Fibroblast of skin of abdomen (primary cell): Measurements from ENCODE around the gene DUS1L. TPM values are rescaled to one million over a fixed set of nuclear protein-coding genes. Genes with fewer than 3 reads are reported as not detected.
A peak's percentile ranks its signal among the peaks of the same experiment; 100 is the strongest.

Experiments
- DNase-seq: peaks from one replicate; pipeline ENCODE4 v3.0.0-alpha.2; 2013
- polyA plus RNA-seq, 2 experiments: library from polyadenylated mRNA; unstranded; fragments of 120-200 nt; gene quantifications; one replicate each; pipeline ENCODE4 v1.2.1, GENCODE V29; 2013; ENCODE audit not compliant: insufficient read length in 2 of 2

The DUS1L gene
- 52.0 TPM for polyA plus RNA-seq (2013, experiment 1 of 2; ENCODE audit: insufficient read length)
- 56.9 TPM for polyA plus RNA-seq (2013, experiment 2 of 2; ENCODE audit: insufficient read length)

DNA sequence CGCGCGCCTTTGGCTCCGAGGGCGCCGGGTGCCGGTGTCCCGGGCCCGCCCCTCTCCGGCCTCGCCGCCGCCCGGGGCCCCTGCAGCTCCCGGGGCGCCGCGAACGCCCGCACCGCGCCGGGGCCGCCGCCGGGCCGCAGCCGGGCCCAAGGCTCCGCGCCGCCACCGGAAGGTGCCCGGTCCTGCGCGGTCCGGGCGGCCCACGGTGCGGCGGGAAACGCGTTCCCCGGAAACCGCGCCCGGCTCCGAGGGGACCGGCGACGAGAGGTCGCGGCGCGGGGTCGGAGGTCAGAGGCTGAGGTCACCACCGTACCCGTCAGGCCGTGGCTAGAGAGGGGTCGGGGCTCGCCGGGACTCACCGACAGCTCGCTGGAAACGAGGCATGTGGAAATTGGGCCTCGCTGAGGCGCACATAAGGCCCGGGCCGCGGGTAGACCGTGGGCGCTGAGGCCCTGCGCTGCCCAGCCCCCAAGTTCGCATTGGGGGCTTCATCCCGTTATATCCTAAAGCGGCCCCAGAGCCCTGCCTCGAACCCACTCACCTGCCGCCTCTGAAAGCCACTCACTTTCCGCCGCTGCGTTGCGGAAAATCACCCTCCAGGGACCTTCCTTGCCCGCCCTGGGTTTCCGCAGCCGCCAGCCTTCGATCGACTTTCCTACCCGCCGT, at the start of gene DUS1L:
DUS1L (minus strand) TSS at position 167 of the 666 bp plus-strand sequence. CDS start 745 bp downstream, outside the sequence.
- peak; percentile 55 for DNase-seq

DNA sequence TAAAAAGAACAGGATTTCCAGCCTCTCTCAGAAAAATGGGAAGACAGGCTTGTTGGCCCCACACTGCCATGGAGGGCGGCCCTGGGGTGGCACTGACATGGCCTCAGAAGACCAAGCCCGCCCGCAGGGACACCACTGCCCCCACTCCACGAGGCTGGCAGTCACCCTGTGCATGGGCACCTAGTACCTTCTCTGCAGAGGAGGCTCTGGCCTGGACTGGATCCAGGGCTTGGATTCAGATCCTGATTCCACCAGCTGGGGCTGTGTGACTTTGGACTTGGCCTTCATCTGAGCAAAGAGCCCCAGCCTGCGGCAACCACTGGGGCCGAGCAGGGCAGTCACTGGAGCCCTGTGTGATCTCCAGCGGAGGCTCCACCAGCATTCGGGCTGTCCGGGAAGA, 49.3 kb upstream of the DUS1L start:
- DNase-seq = no peak

DNA sequence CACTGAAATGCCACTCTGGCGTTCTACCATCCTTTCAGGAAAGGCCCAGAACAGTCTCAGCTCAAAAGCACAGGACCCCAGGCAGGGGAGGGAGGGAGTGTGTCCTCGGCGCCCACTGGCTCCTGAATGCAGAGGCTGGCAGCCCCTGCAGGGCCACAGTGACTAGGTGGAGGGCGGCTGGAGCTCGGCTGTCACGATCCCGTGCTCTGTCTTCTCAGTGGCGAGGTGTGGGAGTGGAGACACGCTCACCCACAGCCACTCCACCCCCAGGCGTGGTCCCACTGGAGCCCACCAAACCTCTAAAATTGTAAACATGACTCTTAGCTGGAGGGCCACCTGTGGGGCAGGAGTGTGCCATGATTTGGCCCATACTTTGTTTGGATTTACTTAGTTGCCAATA, 48.8 kb upstream of the DUS1L start:
- DNase-seq = no peak

DNA sequence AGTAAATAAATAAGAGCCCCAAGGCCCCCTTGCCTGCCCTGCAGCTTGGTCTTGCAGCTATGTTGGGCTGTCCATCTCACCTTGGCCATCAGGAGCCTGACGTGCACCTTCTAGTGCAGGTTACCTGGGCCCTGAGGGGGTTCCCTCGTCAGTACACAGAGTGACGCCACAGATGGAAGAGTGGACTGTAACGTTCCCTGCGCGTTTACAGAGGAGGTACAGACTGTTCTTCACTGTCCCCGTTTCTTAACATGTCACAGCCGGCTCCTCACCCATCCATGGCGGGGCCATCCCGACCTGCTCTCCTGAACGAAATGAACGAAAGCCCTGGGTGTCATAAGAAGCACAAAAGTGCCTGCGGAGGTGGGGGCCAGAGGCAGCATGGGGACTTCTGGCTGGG, 48.3 kb upstream of the DUS1L start:
- DNase-seq = no peak

DNA sequence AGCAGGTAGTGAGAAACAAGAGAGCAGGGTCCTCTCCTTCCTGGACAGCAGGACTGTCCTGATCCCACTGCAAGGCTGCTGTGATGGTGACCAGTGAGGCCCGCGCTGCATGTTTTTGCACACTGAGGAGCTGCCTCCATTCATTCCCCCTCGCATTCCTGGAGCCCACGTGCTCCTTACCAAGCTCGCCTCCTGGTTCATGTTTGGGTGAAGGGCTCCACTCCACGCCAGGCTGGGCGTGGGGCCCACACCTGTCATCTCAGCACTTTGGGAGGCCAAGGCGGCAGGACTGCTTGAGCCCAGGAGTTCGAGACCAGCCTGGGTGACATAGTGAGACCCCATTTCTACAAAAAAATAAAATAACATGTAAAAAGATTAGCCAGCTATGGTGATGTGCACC, 47.8 kb upstream of the DUS1L start:
- DNase-seq = no peak

DNA sequence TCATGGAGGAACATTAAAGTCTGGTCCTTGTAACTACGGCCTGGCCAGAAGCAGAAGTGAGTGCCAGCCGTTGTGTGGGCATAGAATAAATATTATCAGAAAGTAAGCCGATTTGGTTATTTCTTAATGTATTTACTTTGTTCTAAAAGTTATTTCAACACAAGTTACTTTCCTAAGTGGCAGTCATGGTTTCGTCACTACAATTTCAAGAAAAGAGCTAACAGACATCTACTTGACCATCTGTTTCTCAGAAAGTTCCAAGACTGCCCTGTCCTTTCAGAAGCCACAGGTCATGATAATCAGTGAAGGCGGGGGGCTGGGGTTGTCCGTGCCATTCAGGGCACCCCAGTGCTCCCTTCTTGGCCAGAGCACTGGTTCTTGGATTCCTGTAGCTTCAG, 47.3 kb upstream of the DUS1L start:
- DNase-seq = no peak

DNA sequence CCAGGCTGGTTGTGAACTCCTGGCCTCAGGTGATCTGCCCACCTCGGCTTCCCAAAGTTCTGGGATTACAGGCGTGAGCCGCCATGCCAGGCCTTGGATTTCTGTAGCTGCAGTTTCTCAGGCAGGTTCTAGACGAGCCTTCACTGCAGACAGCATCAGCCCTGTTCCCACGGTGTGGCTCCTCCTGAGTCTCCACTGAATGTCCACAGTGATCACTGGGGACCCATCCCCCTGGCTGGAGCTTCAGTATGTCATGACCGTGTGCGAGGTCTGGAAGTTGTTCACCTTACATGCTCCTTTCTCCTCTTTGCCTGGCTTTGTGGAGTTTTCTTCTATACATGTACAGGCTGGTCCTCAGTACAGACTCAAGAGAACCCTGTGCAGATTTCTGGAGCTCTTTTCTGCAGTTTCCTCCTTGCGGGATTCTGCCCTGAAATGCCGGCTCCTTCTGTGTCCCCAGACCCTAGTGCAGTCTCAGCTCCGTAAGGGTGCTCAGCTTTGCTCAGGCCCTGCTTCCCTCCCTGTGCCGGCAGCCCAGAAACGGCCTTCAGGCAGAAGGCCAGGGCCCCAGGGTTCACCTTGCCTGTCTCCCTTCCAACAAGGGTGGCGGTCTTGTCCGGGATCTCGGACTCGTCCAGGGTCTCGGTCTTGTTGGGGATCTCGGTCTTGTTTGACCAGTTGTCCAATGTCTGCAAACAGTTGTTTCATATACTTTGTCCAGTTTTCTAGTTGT, 46.7 kb upstream of the DUS1L start:
- DNase-seq = no peak

DNA sequence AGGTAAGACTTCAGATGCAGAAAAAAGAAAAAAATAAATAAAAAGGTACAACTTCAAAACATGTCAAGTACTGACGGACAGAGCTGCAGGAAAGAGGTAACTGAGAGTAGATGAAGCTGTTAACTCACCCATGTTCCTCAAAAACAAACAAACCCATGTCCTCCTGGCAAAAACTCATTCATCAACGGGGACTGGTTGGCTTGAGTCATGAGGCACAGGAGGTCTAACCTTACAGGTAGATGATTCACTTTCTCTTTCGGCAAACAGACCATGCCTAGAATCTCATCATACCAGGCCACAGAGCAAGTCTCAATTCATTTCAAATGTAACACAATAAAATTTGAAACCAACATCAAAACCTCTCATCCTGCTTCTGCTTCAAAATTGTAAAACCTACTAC, 44.7 kb upstream of the DUS1L start:
- no peak for DNase-seq

DNA sequence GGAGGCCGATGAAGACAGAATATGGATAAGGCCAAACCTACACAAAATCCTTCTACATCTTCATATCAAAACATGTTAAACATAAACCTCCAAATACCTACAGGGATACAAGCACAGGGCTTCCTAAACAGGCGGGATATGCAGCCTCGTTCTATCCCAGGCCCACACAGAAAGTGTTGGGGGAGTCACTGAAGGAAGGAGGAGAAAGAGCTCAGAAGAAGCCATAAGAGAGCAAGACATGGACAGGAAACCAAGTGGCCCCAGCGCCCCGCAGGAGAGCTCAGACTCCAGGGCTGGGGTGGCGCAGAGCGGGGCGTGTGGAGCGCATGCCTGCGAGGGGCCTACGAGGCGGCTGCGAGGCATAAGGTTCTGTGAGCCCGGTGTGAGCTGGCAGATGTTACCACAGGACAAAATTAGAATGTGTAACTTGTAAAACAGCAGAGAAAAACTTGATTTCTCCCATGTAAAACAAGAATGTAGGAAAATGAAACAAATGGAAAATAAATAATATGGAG, 43.4 kb upstream of the DUS1L start:
- DNase-seq = no peak

DNA sequence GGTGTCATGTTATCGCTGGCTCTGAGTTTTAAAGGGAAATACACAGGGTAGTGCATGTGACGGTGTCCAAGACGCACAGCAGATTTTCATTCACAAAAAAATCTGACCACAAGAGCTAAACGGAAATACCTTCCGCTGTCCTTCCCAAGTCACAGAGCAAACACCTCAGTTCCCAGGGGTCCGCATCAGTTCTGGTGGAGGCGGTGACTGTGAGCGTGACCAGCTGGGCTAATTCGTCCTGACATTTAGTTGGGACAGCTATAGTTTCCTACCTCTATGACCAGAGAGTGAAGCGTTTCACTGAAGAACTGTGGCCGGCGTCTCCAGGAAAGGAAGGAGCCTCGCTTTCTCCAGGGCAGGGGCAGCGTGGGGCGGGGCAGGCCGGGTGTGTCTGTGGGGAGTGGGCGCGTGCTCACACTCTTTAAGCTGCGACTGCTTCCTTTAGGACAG, 42.9 kb upstream of the DUS1L start:
- no peak for DNase-seq

DNA sequence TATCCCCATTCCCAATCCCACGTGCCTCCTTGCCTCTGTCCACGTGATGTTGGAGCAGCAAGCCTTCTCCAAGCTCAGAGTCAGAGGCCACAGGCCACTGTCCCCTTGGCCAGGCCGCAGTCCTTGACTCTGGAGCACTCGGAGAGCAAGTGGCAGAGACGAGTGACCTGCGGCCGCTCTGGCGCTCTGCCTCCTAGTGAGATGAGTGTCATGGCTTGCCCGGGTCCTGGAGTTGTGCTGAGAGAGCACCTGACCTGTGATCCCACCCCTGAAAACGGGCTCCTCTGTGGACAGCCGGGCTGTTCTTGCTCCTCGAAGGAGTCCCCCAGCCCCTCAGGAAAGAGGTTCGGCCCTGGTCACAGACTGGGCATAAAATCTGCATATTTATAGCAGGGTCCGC, 42.4 kb upstream of the DUS1L start:
- no peak for DNase-seq

DNA sequence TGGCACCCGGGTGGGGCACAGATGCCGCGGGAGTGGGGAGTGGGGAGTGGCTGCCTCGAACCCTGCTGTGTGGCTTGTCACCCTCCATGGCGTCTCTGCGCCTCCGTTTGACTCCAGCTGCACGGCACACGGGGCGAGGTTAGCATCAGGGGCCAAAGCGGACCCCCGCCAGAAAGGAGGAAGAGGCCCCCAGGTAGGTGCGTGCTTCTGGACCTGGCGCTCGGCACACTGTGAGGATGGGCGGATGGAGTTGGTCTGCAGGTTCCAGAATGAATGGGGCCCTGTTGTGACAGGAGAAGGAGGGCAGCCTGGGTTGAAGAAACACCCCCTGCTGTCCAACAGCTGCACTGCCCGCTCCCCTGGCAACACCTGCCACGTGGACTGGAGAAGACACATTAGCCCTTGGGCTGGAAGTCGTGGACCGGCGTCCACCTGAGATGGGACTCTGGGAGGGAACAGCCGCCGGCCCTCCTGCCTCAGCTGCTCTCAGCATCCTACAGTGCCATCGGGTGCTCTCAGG, 41.8 kb upstream of the DUS1L start:
- DNase-seq = no peak

DNA sequence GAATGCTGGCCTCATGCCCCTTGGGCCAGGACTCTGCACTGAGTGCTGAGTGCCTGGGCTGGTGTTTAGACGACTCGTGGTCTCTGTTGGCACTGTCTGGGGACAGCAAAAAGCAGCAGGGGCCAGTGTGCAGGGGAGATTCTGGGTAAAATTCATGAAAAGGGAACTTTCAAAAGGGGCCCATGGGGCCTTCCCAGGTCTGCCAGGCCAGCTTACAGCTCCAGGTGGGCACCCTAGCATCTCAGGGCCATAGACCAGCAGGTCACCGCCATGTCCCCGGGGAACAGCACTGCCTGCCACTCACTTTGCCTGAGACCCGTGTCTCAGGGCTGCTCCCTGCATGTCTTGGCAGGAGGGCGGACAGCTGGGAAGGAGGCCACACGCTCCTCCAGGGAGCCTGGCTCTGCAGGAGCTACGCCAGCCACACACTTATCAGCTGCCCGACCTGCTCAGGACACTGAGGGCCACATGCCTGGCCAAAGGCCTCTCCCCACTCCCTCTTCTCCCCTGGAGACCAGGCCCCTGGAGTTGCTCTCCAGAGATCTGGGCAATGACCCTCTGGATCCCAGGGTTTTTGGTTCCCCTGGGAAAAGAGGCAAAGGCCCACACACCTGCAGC, 41.2 kb upstream of the DUS1L start:
- DNase-seq = no peak

DNA sequence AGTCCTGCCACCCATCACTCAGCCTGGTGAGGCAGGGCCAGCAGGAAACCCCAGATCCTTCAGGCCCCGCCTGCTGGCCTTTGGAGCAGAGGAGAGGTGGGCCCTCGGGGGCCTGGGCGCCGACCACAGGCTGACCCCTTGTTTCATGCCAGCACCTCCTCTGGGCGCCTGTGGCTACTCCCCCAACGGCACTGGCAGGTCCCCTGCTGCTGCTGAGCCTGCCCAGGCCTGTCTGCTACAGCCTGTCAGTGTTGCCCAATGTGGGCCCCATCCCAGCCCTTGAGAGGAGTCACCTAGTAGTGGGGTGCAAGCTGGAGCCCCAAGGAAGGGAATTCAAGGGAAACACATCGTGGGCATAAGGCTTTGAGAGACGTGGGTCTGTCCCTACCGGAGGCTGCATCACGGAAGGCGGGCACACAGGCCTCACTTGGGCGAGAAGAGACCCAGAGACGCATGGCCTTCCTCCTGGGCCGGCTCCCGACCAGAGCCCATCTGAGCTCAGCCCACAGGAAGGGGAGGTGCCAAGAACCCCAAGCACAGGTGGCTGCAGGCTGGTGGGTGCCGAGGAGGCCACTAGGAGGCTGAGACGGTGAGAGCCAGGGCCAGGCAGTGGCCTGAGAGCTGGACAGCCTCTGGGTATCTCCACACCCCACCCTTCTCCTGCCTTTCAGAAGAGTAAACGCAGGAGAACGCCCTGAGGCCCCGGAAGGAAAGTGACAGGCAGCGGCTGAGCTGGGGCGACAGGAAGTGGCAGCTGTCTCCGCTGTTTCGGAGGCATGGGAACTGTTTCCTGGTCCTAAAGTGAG, 40.5 kb upstream of the DUS1L start:
- DNase-seq = no peak

DNA sequence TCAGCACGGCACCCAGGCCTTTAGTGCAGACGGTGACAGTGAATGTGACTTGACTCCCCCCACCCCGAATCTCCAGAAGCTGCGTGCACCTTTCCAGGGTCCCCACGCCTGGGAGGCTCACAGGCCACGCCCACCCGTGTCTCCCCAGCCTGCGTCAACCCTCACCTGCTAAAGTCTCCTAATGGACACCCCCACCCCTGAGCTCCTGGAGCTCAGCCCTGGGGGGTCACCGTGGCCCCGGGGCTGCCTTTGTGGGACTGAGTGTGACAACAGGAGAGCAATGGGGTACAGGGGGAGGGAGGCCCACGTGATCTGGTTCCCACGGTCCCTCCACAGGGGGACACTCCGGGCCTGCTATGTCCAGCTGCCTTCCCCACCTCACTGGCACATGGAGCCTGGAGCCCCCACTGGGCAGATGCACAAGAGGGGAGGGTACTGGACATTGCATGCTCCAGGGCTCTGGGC, 39.8 kb upstream of the DUS1L start:
- DNase-seq = no peak

DNA sequence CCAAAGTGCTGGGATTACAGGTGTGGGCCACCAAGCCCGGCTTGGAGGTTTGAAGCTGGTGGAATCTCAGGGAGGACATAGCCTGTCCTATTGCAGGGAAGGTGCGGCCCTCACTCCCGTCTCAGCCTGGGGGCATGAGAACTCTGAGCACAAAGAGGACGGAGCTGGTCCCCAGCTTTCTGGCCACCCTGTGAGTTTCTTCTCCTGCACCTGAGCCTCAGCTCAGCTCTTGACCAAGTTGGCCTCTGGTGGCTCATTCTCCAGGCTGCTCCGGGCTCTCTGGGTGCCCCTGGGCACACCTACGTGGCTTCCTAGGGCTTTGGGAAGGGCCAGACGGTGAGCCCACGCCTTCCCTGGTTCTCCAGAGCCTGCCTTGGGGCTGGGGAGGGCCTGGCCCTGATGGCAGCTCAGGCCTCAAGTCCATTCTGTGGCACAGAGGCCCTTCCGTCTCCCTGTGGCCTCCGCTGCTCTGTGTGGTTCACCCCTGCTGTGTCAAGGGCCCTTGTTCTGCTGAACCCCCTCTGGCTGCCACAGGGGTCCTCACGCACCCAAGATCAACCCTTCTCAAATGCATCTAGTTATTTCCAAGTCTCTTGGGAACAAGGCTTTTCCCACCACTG, 39.3 kb upstream of the DUS1L start:
- no peak for DNase-seq

DNA sequence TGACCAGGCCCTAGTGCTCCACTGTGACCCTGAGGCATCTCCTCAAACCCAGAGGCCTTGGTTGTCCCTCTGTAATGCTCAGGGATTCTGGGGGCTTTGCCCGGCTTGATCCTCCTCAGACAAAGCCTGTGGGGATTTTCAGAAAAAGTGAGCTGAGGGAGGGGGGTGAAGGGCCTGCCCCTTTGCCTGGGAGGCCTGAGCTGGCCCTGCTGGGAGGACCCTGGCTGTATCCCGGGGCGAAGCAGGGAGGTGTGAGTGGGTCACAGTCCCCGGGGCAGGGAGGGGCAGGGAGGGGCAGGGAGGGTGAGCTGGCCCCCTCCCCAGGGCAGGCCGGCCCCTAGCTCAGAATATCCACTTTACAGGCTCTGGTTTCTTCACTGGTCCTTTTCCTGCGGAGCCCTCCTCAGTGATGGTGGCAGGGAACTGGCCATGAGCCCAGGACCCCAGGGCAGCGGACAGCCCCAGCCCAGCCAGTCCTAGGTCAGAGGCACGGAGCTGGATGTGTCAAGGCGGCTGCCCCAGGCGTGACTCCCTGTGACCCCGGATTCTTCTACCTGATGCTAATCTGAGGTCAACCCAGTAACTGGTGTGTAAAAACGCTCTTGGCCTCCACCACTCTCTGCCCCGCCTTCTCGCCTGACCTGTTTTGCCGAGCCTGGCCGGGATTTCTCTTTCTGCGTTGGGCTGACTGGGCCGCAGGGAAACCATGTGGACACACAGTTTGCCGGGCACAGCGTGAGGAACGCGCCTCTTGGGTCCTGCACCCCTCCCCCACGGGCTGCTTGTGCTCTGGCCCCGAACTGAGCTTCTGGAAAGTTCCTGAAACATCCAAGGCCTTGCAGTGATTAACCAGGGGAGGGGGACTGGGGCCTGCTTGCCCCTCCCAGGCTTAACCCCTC, 38.2 kb upstream of the DUS1L start:
- DNase-seq = no peak

DNA sequence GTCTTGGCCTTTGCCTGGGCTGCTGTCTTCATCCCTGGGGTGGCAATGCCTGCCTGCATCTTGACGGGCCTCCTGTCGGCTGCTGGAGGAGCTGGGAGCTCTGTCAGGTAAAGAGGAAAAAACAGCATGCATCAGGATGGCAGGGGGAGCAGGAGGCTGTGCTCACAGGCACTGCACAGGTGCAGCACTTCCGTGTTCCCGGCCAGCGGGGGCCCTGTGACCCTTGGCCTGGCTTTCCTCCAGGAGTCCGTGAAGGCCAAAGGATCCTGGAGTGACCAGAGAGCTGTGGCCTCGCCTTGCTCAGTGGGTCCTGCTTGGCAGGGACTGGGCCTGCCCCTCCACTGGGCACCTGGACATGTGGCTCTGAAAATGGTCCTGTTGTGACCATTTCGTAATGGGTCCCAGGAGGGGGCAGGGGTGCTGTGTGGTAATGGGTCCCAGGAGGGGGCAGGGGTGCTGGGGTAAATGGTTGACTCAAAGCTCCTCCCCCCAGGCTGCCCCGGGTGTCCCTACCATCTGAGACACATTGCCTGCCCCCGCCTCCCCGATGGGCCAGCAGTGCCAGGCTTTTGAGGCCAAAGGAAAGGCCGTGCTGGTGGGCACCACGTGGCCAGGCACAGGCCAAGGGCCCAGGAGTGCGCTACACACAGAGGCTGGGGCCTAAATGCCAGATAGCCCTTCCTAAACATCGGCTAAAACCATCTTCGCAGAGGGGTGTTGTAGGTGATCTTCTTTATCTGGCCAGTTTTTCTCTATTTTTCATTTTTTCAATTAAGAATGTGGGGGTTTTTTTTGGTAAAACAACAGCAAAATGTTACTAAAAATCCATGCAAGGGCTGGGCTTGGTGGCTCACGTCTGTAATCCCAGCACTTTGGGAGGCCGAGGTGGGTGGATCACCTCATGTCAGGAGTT, 36.4 kb upstream of the DUS1L start:
- no peak for DNase-seq

DNA sequence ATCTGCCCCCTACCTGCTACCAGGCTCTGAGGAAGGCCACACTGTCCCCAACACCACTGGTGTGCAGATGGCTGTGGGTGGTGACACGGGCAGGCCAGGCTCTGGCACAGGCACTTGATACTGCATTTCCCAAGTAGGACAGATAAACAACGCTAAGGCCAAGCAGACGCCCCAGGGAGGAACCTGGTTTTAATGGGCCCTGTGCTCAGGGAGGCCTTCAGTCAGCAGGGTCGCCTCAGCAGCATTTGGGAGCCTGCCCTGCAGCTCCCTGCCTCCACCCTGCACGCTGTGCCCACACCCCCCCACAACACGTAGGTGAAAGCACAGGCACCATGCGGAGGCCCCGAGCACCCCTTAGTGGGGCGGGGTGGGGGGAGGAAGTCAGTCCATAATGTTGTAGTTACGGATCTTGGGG, 35.7 kb upstream of the DUS1L start:
- DNase-seq = no peak
